Right lobe of liver (tissue), 4 donors: Measurements from ENCODE around the gene HAT1.

Experiments
- CTCF ChIP-seq, 4 donors: fragments of 200-600 bp in 3 of 4; fragments of 450-650 bp in 1 of 4; IDR thresholded peaks; one replicate each; pipeline versions ENCODE4 v1.5.1 to v1.8.0; 2016 to 2022; ENCODE audit warnings: antibody characterized with exemption in 4 of 4, mild to moderate bottlenecking in 2 of 4
- POLR2A ChIP-seq: fragments of 450-650 bp; IDR thresholded peaks from one replicate; pipeline ENCODE4 v1.6.1; 2017; ENCODE audit warnings: antibody characterized with exemption, mild to moderate bottlenecking
- donor health status: DM: no; HTN: no; CAD: no.
- donor health status: DM: no; HTN: no; CAD: no.
- donor health status: DM: no; HTN: yes; CAD: no.

- no peak for TF ChIP-seq CTCF (IDR thresholded peaks at IDR 0.05)
- TF ChIP-seq POLR2A, result no peak
Measured at GRCh38 chr2:171985076-171985475, 62.8 kb downstream of the HAT1 start.
